ENCODE measurements around the gene NOS1AP. TPM values are rescaled to one million over a fixed set of nuclear protein-coding genes. Genes with fewer than 3 reads are reported as not detected.

NOS1AP gene
- total RNA-seq, 1 donor from 2014 or later, result under 0.01 TPM

GRCh38 chr1:162366671-162367070 lies 297.2 kb downstream of the NOS1AP start:
- peaks cover 0 to 3% (median 0%) of the 10 kb centered on the region in 3 donors for H3K27me3 ChIP-seq (ENCODE audit: control insufficient read depth in 3 of 3, insufficient read depth in 3 of 3, low read length in 3 of 3)
- no peak overlapping the region for H3K27ac ChIP-seq (ENCODE audit: low read depth, low read length)
- no peaks in the 10 kb centered on the region for H3K36me3 ChIP-seq (ENCODE audit: control insufficient read depth in 3 of 3, insufficient read depth in 3 of 3, low read length in 3 of 3)
- no peaks in the 10 kb centered on the region for H3K9me3 ChIP-seq (ENCODE audit: control insufficient read depth in 3 of 3, low read length in 3 of 3)
- peak overlapping the region; percentile 55 to 66 (median 59) for H3K4me3 ChIP-seq (ENCODE audit: low read length in 3 of 3)
- no peaks in the 10 kb centered on the region for H3K4me1 ChIP-seq (ENCODE audit: control insufficient read depth in 3 of 3, insufficient read depth in 3 of 3, low read length in 3 of 3)
- H3K9ac ChIP-seq (ENCODE audit: low read depth in 1 of 3, low read length in 3 of 3), result peak overlapping the region in 1 of 3 donors; percentile 57

GRCh38 chr1:162367073-162367472 lies 297.6 kb downstream of the NOS1AP start:
- peak overlapping the region; percentile 55 to 66 (median 59) for H3K4me3 ChIP-seq (ENCODE audit: low read length in 3 of 3)
- H3K36me3 ChIP-seq (ENCODE audit: control insufficient read depth in 3 of 3, insufficient read depth in 3 of 3, low read length in 3 of 3), result no peaks in the 10 kb centered on the region
- no peaks in the 10 kb centered on the region for H3K4me1 ChIP-seq (ENCODE audit: control insufficient read depth in 3 of 3, insufficient read depth in 3 of 3, low read length in 3 of 3)
- peaks cover 0 to 3% (median 0%) of the 10 kb centered on the region in 3 donors for H3K27me3 ChIP-seq (ENCODE audit: control insufficient read depth in 3 of 3, insufficient read depth in 3 of 3, low read length in 3 of 3)
- no peak overlapping the region for H3K27ac ChIP-seq (ENCODE audit: low read depth, low read length)
- H3K9ac ChIP-seq (ENCODE audit: low read depth in 1 of 3, low read length in 3 of 3), result peak overlapping the region in 1 of 3 donors; percentile 57
- H3K9me3 ChIP-seq (ENCODE audit: control insufficient read depth in 3 of 3, low read length in 3 of 3), result no peaks in the 10 kb centered on the region

- H3K27ac ChIP-seq (ENCODE audit: low read depth, low read length), result no peak overlapping the region
- H3K9me3 ChIP-seq (ENCODE audit: control insufficient read depth in 3 of 3, low read length in 3 of 3), result no peaks in the 10 kb centered on the region
- H3K4me3 ChIP-seq (ENCODE audit: low read length in 3 of 3), result no peak overlapping the region
- H3K27me3 ChIP-seq (ENCODE audit: control insufficient read depth in 3 of 3, insufficient read depth in 3 of 3, low read length in 3 of 3), result peaks cover 0 to 3% (median 0%) of the 10 kb centered on the region in 3 donors
- H3K4me1 ChIP-seq (ENCODE audit: control insufficient read depth in 3 of 3, insufficient read depth in 3 of 3, low read length in 3 of 3), result no peaks in the 10 kb centered on the region
- no peak overlapping the region for H3K9ac ChIP-seq (ENCODE audit: low read depth in 1 of 3, low read length in 3 of 3)
- no peaks in the 10 kb centered on the region for H3K36me3 ChIP-seq (ENCODE audit: control insufficient read depth in 3 of 3, insufficient read depth in 3 of 3, low read length in 3 of 3)
These were observed 298.3 kb downstream of the NOS1AP start for GRCh38 chr1:162367772-162368171.

GRCh38 chr1:162368451-162368850 lies 299.0 kb downstream of the NOS1AP start:
- Histone ChIP-seq H3K4me1 (ENCODE audit: control insufficient read depth in 3 of 3, insufficient read depth in 3 of 3, low read length in 3 of 3) (no peaks in the 10 kb centered on the region), H3K4me3 (ENCODE audit: low read length in 3 of 3) (no peak overlapping the region), H3K27me3 (ENCODE audit: control insufficient read depth in 3 of 3, insufficient read depth in 3 of 3, low read length in 3 of 3) (peaks cover 0 to 3% (median 0%) of the 10 kb centered on the region in 3 donors), H3K36me3 (ENCODE audit: control insufficient read depth in 3 of 3, insufficient read depth in 3 of 3, low read length in 3 of 3) (no peaks in the 10 kb centered on the region), H3K9ac (ENCODE audit: low read depth in 1 of 3, low read length in 3 of 3) (no peak overlapping the region), H3K9me3 (ENCODE audit: control insufficient read depth in 3 of 3, low read length in 3 of 3) (no peaks in the 10 kb centered on the region), H3K27ac (ENCODE audit: low read depth, low read length) (no peak overlapping the region)

GRCh38 chr1:162369571-162369970 lies 300.1 kb downstream of the NOS1AP start:
- Histone ChIP-seq H3K4me3 (ENCODE audit: low read length in 3 of 3) (no peak overlapping the region), H3K4me1 (ENCODE audit: control insufficient read depth in 3 of 3, insufficient read depth in 3 of 3, low read length in 3 of 3) (no peaks in the 10 kb centered on the region), H3K9me3 (ENCODE audit: control insufficient read depth in 3 of 3, low read length in 3 of 3) (no peaks in the 10 kb centered on the region), H3K27ac (ENCODE audit: low read depth, low read length) (no peak overlapping the region), H3K27me3 (ENCODE audit: control insufficient read depth in 3 of 3, insufficient read depth in 3 of 3, low read length in 3 of 3) (peaks cover 0 to 3% (median 0%) of the 10 kb centered on the region in 3 donors), H3K36me3 (ENCODE audit: control insufficient read depth in 3 of 3, insufficient read depth in 3 of 3, low read length in 3 of 3) (no peaks in the 10 kb centered on the region), H3K9ac (ENCODE audit: low read depth in 1 of 3, low read length in 3 of 3) (no peak overlapping the region)

GRCh38 chr1:162370161-162370560 lies 300.7 kb downstream of the NOS1AP start:
- H3K4me3 ChIP-seq (ENCODE audit: low read length in 3 of 3), result no peak overlapping the region
- no peak overlapping the region for H3K27ac ChIP-seq (ENCODE audit: low read depth, low read length)
- H3K27me3 ChIP-seq (ENCODE audit: control insufficient read depth in 3 of 3, insufficient read depth in 3 of 3, low read length in 3 of 3), result peaks cover 0 to 3% (median 0%) of the 10 kb centered on the region in 3 donors
- no peaks in the 10 kb centered on the region for H3K36me3 ChIP-seq (ENCODE audit: control insufficient read depth in 3 of 3, insufficient read depth in 3 of 3, low read length in 3 of 3)
- no peak overlapping the region for H3K9ac ChIP-seq (ENCODE audit: low read depth in 1 of 3, low read length in 3 of 3)
- H3K4me1 ChIP-seq (ENCODE audit: control insufficient read depth in 3 of 3, insufficient read depth in 3 of 3, low read length in 3 of 3), result no peaks in the 10 kb centered on the region
- no peaks in the 10 kb centered on the region for H3K9me3 ChIP-seq (ENCODE audit: control insufficient read depth in 3 of 3, low read length in 3 of 3)

- Histone ChIP-seq H3K9ac (ENCODE audit: low read depth in 1 of 3, low read length in 3 of 3) (no peak overlapping the region), H3K9me3 (ENCODE audit: control insufficient read depth in 3 of 3, low read length in 3 of 3) (no peaks in the 10 kb centered on the region), H3K4me1 (ENCODE audit: control insufficient read depth in 3 of 3, insufficient read depth in 3 of 3, low read length in 3 of 3) (no peaks in the 10 kb centered on the region), H3K36me3 (ENCODE audit: control insufficient read depth in 3 of 3, insufficient read depth in 3 of 3, low read length in 3 of 3) (no peaks in the 10 kb centered on the region), H3K27me3 (ENCODE audit: control insufficient read depth in 3 of 3, insufficient read depth in 3 of 3, low read length in 3 of 3) (peaks cover 0 to 3% (median 0%) of the 10 kb centered on the region in 3 donors), H3K4me3 (ENCODE audit: low read length in 3 of 3) (no peak overlapping the region), H3K27ac (ENCODE audit: low read depth, low read length) (no peak overlapping the region)
These were observed 301.2 kb downstream of the NOS1AP start for GRCh38 chr1:162370721-162371120.

- no peaks in the 10 kb centered on the region for H3K4me1 ChIP-seq (ENCODE audit: control insufficient read depth in 3 of 3, insufficient read depth in 3 of 3, low read length in 3 of 3)
- no peaks in the 10 kb centered on the region for H3K27me3 ChIP-seq (ENCODE audit: control insufficient read depth in 3 of 3, insufficient read depth in 3 of 3, low read length in 3 of 3)
- H3K4me3 ChIP-seq (ENCODE audit: low read length in 3 of 3), result no peak overlapping the region
- H3K36me3 ChIP-seq (ENCODE audit: control insufficient read depth in 3 of 3, insufficient read depth in 3 of 3, low read length in 3 of 3), result no peaks in the 10 kb centered on the region
- no peaks in the 10 kb centered on the region for H3K9me3 ChIP-seq (ENCODE audit: control insufficient read depth in 3 of 3, low read length in 3 of 3)
- no peak overlapping the region for H3K9ac ChIP-seq (ENCODE audit: low read depth in 1 of 3, low read length in 3 of 3)
- H3K27ac ChIP-seq (ENCODE audit: low read depth, low read length), result no peak overlapping the region
These were observed 302.1 kb downstream of the NOS1AP start for GRCh38 chr1:162371611-162372010.

GRCh38 chr1:162372159-162373071 lies 302.9 kb downstream of the NOS1AP start:
- Histone ChIP-seq H3K27ac (ENCODE audit: low read depth, low read length) (no peak overlapping the region), H3K36me3 (ENCODE audit: control insufficient read depth in 3 of 3, insufficient read depth in 3 of 3, low read length in 3 of 3) (no peaks in the 10 kb centered on the region), H3K9me3 (ENCODE audit: control insufficient read depth in 3 of 3, low read length in 3 of 3) (no peaks in the 10 kb centered on the region), H3K27me3 (ENCODE audit: control insufficient read depth in 3 of 3, insufficient read depth in 3 of 3, low read length in 3 of 3) (no peaks in the 10 kb centered on the region), H3K4me3 (ENCODE audit: low read length in 3 of 3) (no peak overlapping the region), H3K4me1 (ENCODE audit: control insufficient read depth in 3 of 3, insufficient read depth in 3 of 3, low read length in 3 of 3) (no peaks in the 10 kb centered on the region), H3K9ac (ENCODE audit: low read depth in 1 of 3, low read length in 3 of 3) (no peak overlapping the region)

GRCh38 chr1:162373072-162373427 lies 303.6 kb downstream of the NOS1AP start:
- H3K27me3 ChIP-seq (ENCODE audit: control insufficient read depth in 3 of 3, insufficient read depth in 3 of 3, low read length in 3 of 3), result no peaks in the 10 kb centered on the region
- H3K9ac ChIP-seq (ENCODE audit: low read depth in 1 of 3, low read length in 3 of 3), result no peak overlapping the region
- no peak overlapping the region for H3K4me3 ChIP-seq (ENCODE audit: low read length in 3 of 3)
- no peaks in the 10 kb centered on the region for H3K36me3 ChIP-seq (ENCODE audit: control insufficient read depth in 3 of 3, insufficient read depth in 3 of 3, low read length in 3 of 3)
- no peak overlapping the region for H3K27ac ChIP-seq (ENCODE audit: low read depth, low read length)
- H3K4me1 ChIP-seq (ENCODE audit: control insufficient read depth in 3 of 3, insufficient read depth in 3 of 3, low read length in 3 of 3), result no peaks in the 10 kb centered on the region
- no peaks in the 10 kb centered on the region for H3K9me3 ChIP-seq (ENCODE audit: control insufficient read depth in 3 of 3, low read length in 3 of 3)
